Epithelial cell of esophagus (primary cell): ENCODE measurements around the gene CXorf65.

Experiments
- DNase-seq: peaks from one replicate; pipeline ENCODE4 v3.0.0; 2010; ENCODE audit warnings: low read depth
- H3K4me3 ChIP-seq: 2 replicates; pipeline ENCODE4 v1.5.1; 2011; ENCODE audit warnings: mild to moderate bottlenecking, low read length, control low read depth
- TF ChIP-seq, protein P1 (sequence below): IDR thresholded peaks from 2 replicates; pipeline ENCODE4 v1.5.1; 2011; ENCODE audit warnings: low read depth, mild to moderate bottlenecking, low read length, control low read depth, inconsistent platforms; ENCODE audit not compliant: insufficient read depth; ENCODE audit errors: missing control alignments

Gene CXorf65

DNA sequence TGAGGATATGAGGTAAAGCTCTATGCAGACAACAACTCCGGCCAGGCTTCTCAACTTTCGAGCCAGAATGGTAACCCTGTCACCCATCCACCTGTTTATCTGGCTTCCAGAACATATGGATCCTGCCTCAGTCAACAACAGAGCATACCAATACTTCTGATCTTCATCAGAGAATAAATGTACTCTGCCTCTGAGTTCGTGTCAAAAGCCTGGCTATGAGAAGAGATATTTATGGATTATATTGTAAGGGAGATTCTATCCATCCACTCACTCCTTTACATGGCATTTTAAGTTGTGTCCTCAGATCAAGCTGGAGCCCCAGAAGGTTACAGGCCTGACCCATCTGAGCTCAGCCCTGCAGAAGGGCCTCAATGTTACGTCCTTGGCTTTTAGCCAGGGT lies 20.6 kb downstream of the CXorf65 start:
- DNase-seq: no peak
- TF ChIP-seq, protein P1, sequence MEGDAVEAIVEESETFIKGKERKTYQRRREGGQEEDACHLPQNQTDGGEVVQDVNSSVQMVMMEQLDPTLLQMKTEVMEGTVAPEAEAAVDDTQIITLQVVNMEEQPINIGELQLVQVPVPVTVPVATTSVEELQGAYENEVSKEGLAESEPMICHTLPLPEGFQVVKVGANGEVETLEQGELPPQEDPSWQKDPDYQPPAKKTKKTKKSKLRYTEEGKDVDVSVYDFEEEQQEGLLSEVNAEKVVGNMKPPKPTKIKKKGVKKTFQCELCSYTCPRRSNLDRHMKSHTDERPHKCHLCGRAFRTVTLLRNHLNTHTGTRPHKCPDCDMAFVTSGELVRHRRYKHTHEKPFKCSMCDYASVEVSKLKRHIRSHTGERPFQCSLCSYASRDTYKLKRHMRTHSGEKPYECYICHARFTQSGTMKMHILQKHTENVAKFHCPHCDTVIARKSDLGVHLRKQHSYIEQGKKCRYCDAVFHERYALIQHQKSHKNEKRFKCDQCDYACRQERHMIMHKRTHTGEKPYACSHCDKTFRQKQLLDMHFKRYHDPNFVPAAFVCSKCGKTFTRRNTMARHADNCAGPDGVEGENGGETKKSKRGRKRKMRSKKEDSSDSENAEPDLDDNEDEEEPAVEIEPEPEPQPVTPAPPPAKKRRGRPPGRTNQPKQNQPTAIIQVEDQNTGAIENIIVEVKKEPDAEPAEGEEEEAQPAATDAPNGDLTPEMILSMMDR: no peak
- H3K4me3 ChIP-seq: no peak overlapping the region

DNA sequence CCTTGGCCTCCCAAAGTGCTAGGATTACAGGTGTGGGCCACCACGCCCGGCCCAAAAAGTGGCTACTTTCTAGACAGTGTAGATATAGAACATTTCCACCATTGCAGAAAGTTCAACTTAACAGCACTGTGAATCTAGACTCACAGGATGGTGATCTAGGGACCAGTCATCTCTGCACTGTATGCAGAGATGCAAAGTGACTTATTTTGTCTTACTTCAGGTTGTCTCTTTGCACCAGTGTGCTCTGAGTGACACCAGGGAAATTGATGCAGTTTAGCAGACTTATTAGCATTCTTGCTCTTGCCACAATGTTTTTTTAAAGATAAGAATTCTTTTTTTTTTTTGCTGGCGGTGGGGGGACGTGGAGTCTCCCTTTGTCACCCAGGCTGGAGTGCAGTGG lies 23.7 kb downstream of the CXorf65 start:
- TF ChIP-seq, protein P1: no peak
- DNase-seq: no peak
- no peak overlapping the region for H3K4me3 ChIP-seq

GRCh38 chrX:71082124-71082647 lies 24.4 kb downstream of the CXorf65 start:
- no peak for DNase-seq
- TF ChIP-seq, protein P1: no peak

GRCh38 chrX:71081330-71082123 lies 25.0 kb downstream of the CXorf65 start:
- TF ChIP-seq, protein P1: no peak

More at GRCh38 chrX:71082124-71082647, 24.4 kb downstream of the CXorf65 start:
- no peak overlapping the region for H3K4me3 ChIP-seq

DNA sequence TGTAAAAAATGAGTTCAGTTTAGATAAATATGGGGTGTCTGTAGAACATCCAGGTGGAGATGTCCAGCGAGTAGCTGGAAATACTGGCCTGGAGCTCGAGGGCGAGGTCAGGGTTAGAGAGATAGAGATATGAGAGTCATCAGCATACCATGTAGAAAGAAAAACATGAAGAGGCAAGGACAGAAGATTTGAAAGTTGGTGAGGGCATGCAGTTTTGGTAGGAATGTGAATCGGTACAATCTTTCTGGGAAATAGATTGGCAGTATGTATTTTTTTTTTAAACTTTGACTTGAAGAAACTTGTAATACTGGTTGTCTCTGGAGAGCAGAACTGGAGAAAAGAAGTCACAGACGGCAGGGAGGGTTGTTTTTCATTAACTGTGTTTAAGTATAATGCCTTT lies 36.0 kb downstream of the CXorf65 start:
- TF ChIP-seq, protein P1: no peak
- no peak overlapping the region for H3K4me3 ChIP-seq
- no peak for DNase-seq

More at GRCh38 chrX:71081330-71082123, 25.0 kb downstream of the CXorf65 start:
- DNase-seq: peak; percentile 64
- H3K4me3 ChIP-seq: no peak overlapping the region

GRCh38 chrX:71068044-71068918 lies 38.3 kb downstream of the CXorf65 start, which contains the start of gene SNX12:
SNX12 (minus strand) TSS chrX:71068334; CDS start chrX:71068306, 28 bp downstream.
- TF ChIP-seq, protein P1: no peak
- peak; percentile 94 for DNase-seq
- H3K4me3 ChIP-seq: peak within 1 kb of the TSS; percentile 71
